H1 (cell line): ENCODE measurements around the gene ZNF358. TPM values are rescaled to one million over a fixed set of nuclear protein-coding genes. Genes with fewer than 3 reads are reported as not detected.

Source experiments
- CTCF ChIA-PET: fragments of 300-600 bp; sonication (Branson Sonifier 250); formaldehyde crosslinking; loops from one replicate; lab custom pipeline; 2021; ENCODE audit not compliant: partially characterized antibody; lab: Charles Lee
- POLR2A ChIA-PET: fragments of 300-600 bp; sonication (Branson Sonifier 250); formaldehyde crosslinking; loops from one replicate; lab custom pipeline; 2021; ENCODE audit warnings: inconsistent platforms; ENCODE audit not compliant: partially characterized antibody; lab: Charles Lee
- DNase-seq, 2 experiments: peaks; one replicate each; pipeline versions ENCODE4 v3.0.0 to v3.0.0-alpha.2; 2010 to 2022; ENCODE audit warnings: low spot score in 2 of 2, low read depth in 1 of 2, mixed read lengths in 1 of 2
- FAIRE-seq: peaks from 2 replicates; lab custom pipeline; 2011; peaks lifted over from hg19 to GRCh38; lab: Jason Lieb, UNC
- H2AFZ ChIP-seq: 2 replicates; pipeline ENCODE4 v1.8.1; 2012; ENCODE audit warnings: low read length, inconsistent platforms
- H2AK5ac ChIP-seq: 2 replicates; pipeline ENCODE4 v1.6.1; 2013; ENCODE audit warnings: low read depth, low read length
- H2BK120ac ChIP-seq: replicated peaks from 2 replicates; pipeline ENCODE3; 2013; ENCODE audit warnings: low read depth, low read length, inconsistent platforms
- H2BK12ac ChIP-seq: 2 replicates; pipeline ENCODE4 v1.6.1; 2013; ENCODE audit warnings: low read depth, low read length
- H2BK15ac ChIP-seq: 2 replicates; pipeline ENCODE4 v1.6.1; 2013; ENCODE audit warnings: low read length
- H2BK20ac ChIP-seq: 2 replicates; pipeline ENCODE4 v1.6.1; 2013; ENCODE audit warnings: low read length
- H2BK5ac ChIP-seq: 2 replicates; pipeline ENCODE4 v1.6.1; 2013; ENCODE audit warnings: low read depth, low read length
- H3K14ac ChIP-seq: 2 replicates; pipeline ENCODE4 v1.6.1; 2013; ENCODE audit warnings: inconsistent platforms; ENCODE audit not compliant: insufficient read length
- H3K18ac ChIP-seq: 2 replicates; pipeline ENCODE4 v1.6.1; 2013; ENCODE audit warnings: low read length; ENCODE audit errors: extremely low read depth
- H3K23ac ChIP-seq: 2 replicates; pipeline ENCODE4 v1.6.1; 2013; ENCODE audit warnings: inconsistent platforms; ENCODE audit not compliant: insufficient read length
- H3K23me2 ChIP-seq: 2 replicates; pipeline ENCODE4 v1.6.1; 2013; ENCODE audit warnings: low read depth, low read length
- H3K27ac ChIP-seq: 2 replicates; pipeline ENCODE4 v1.6.1; 2011; ENCODE audit warnings: low read depth, low read length, inconsistent platforms
- H3K27me3 ChIP-seq, 4 experiments: replicated peaks in 1 of 4; 1 replicate in 1 of 4; 2 replicates in 3 of 4; pipeline versions ENCODE4 v1.6.1 to v1.8.1; 2011 to 2013; ENCODE audit warnings: low read length in 3 of 4, mild to moderate bottlenecking in 3 of 4, inconsistent platforms in 2 of 4, mixed read lengths in 2 of 4, moderate library complexity in 1 of 4; ENCODE audit not compliant: control insufficient read depth in 3 of 4, insufficient read depth in 3 of 4; ENCODE audit errors: extremely low read depth in 1 of 4
- H3K36me3 ChIP-seq, 4 experiments: 2 replicates each; pipeline versions ENCODE4 v1.6.1 to v1.8.1; 2011 to 2013; ENCODE audit warnings: mild to moderate bottlenecking in 4 of 4, low read length in 3 of 4, moderate library complexity in 2 of 4, control low read depth in 1 of 4, inconsistent platforms in 1 of 4; ENCODE audit not compliant: insufficient read depth in 4 of 4, control insufficient read depth in 2 of 4
- H3K4ac ChIP-seq: replicated peaks from 2 replicates; pipeline ENCODE3; 2013; ENCODE audit warnings: low read length, low read depth, mixed read lengths, inconsistent platforms; ENCODE audit not compliant: insufficient read length
- H3K4me1 ChIP-seq, 4 experiments: replicated peaks in 1 of 4; 1 replicate in 1 of 4; 2 replicates in 3 of 4; pipeline versions ENCODE4 v1.6.1 to v1.8.1; 2011 to 2013; ENCODE audit warnings: low read length in 3 of 4, inconsistent platforms in 2 of 4, mixed read lengths in 1 of 4; ENCODE audit not compliant: insufficient read depth in 4 of 4, control insufficient read depth in 3 of 4
- H3K4me2 ChIP-seq, 2 experiments: 2 replicates each; pipeline versions ENCODE4 v1.6.1 to v1.8.1; 2011 to 2013; ENCODE audit warnings: low read depth in 2 of 2, low read length in 2 of 2, control low read depth in 1 of 2, inconsistent platforms in 1 of 2, mild to moderate bottlenecking in 1 of 2; ENCODE audit not compliant: insufficient read depth in 1 of 2
- H3K4me3 ChIP-seq, 4 experiments: fragments of 200-600, 300-600 bp in 1 of 4; sonication (generic), shearing (Covaris generic), sonication (Bioruptor Twin) in 1 of 4; 2 replicates each; pipeline versions ENCODE4 v1.5.1 to v1.8.1; 2011 to 2016; ENCODE audit warnings: low read length in 4 of 4, low read depth in 3 of 4, control low read depth in 2 of 4, inconsistent platforms in 2 of 4, mild to moderate bottlenecking in 2 of 4, mixed read lengths in 1 of 4, moderate library complexity in 1 of 4; ENCODE audit not compliant: insufficient read depth in 2 of 4; ENCODE audit errors: extremely low read depth in 1 of 4
- H3K56ac ChIP-seq: replicated peaks from 2 replicates; pipeline ENCODE3; 2013; ENCODE audit warnings: low read depth, mild to moderate bottlenecking, mixed read lengths, low read length, inconsistent platforms; ENCODE audit not compliant: insufficient read length
- H3K79me1 ChIP-seq: 2 replicates; pipeline ENCODE4 v1.6.1; 2013; ENCODE audit warnings: low read depth, low read length, control low read depth
- H3K79me2 ChIP-seq, 2 experiments: 2 replicates each; pipeline versions ENCODE4 v1.6.1 to v1.8.1; 2012 to 2013; ENCODE audit warnings: low read length in 2 of 2, mild to moderate bottlenecking in 2 of 2, inconsistent platforms in 1 of 2; ENCODE audit not compliant: insufficient read depth in 2 of 2, control insufficient read depth in 1 of 2
- H3K9ac ChIP-seq, 4 experiments: replicated peaks in 1 of 4; 1 replicate in 1 of 4; 2 replicates in 3 of 4; pipeline versions ENCODE4 v1.6.1 to v1.8.1; 2011 to 2013; ENCODE audit warnings: low read depth in 3 of 4, low read length in 3 of 4, control low read depth in 2 of 4, mild to moderate bottlenecking in 2 of 4, moderate library complexity in 2 of 4, inconsistent platforms in 1 of 4; ENCODE audit errors: extremely low read depth in 1 of 4
- H3K9me3 ChIP-seq, 2 experiments: 2 replicates each; pipeline versions ENCODE4 v1.6.1 to v1.8.1; 2012 to 2013; ENCODE audit warnings: mild to moderate bottlenecking in 2 of 2, moderate library complexity in 2 of 2, control low read depth in 1 of 2, inconsistent platforms in 1 of 2, low read depth in 1 of 2, low read length in 1 of 2, mixed read lengths in 1 of 2; ENCODE audit not compliant: insufficient read depth in 2 of 2
- H4K20me1 ChIP-seq, 2 experiments: replicated peaks in 1 of 2; 2 replicates each; pipeline versions ENCODE3 to v1.8.1; 2011 to 2013; ENCODE audit warnings: inconsistent platforms in 2 of 2, low read length in 2 of 2, mild to moderate bottlenecking in 1 of 2; ENCODE audit not compliant: insufficient read depth in 2 of 2, control insufficient read depth in 1 of 2
- H4K5ac ChIP-seq: 2 replicates; pipeline ENCODE4 v1.6.1; 2013; ENCODE audit warnings: low read length, low read depth, mixed read lengths, inconsistent platforms; ENCODE audit not compliant: insufficient read length
- H4K8ac ChIP-seq: 2 replicates; pipeline ENCODE4 v1.8.0; 2013; ENCODE audit warnings: mild to moderate bottlenecking, moderate library complexity, low read length, inconsistent platforms; ENCODE audit not compliant: insufficient read depth; ENCODE audit errors: extremely low read depth
- H4K91ac ChIP-seq: replicated peaks from 2 replicates; pipeline ENCODE3; 2013; ENCODE audit warnings: low read length, mixed read lengths, inconsistent platforms; ENCODE audit not compliant: insufficient read length
- BCL11A ChIP-seq, 2 experiments: IDR thresholded peaks; one replicate each; pipeline ENCODE4 v1.6.1; 2011; ENCODE audit warnings: low read depth in 2 of 2, low read length in 2 of 2, mild to moderate bottlenecking in 2 of 2
- CEBPB ChIP-seq: IDR thresholded peaks from 2 replicates; pipeline ENCODE4 v1.6.1; 2012; ENCODE audit warnings: low read depth, low read length
- CREB1 ChIP-seq: IDR thresholded peaks from 2 replicates; pipeline ENCODE4 v1.6.1; 2012; ENCODE audit warnings: inconsistent platforms
- CTBP2 ChIP-seq: IDR thresholded peaks from 2 replicates; pipeline ENCODE4 v1.7.0; 2011; ENCODE audit warnings: borderline replicate concordance, mild to moderate bottlenecking, moderate library complexity, mixed read lengths, low read length; ENCODE audit not compliant: insufficient read depth, insufficient read length
- GABPA ChIP-seq: IDR thresholded peaks from 2 replicates; pipeline ENCODE4 v1.6.1; 2011; ENCODE audit warnings: mild to moderate bottlenecking, low read length, moderate library complexity, borderline replicate concordance; ENCODE audit not compliant: insufficient read depth
- GTF2F1 ChIP-seq: IDR thresholded peaks from 2 replicates; pipeline ENCODE4 v1.6.1; 2012; ENCODE audit warnings: low read depth, low read length, improper control_type of control experiment, borderline replicate concordance
- MAFK ChIP-seq: IDR thresholded peaks from 2 replicates; pipeline ENCODE4 v1.6.1; 2012; ENCODE audit warnings: low read depth, mild to moderate bottlenecking, improper control_type of control experiment, low read length
- RAD21 ChIP-seq, 2 experiments: IDR thresholded peaks in 1 of 2; conservative IDR thresholded peaks in 1 of 2; 2 replicates each; pipeline ENCODE4 v1.6.1; 2011; ENCODE audit warnings: low read depth in 2 of 2, low read length in 2 of 2, improper control_type of control experiment in 1 of 2, inconsistent platforms in 1 of 2, mild to moderate bottlenecking in 1 of 2, moderate library complexity in 1 of 2
- SUZ12 ChIP-seq: fragments of 200-600 bp; sonication (generic); IDR thresholded peaks from 2 replicates; pipeline ENCODE4 v1.6.1; 2012; ENCODE audit warnings: mild to moderate bottlenecking, inconsistent platforms, low read length, moderate library complexity, mixed read lengths
- TBP ChIP-seq: IDR thresholded peaks from 2 replicates; pipeline ENCODE4 v1.6.1; 2011; ENCODE audit warnings: low read depth, low read length, improper control_type of control experiment
- USF2 ChIP-seq: IDR thresholded peaks from 2 replicates; pipeline ENCODE4 v1.6.1; 2011; ENCODE audit warnings: low read length, improper control_type of control experiment
- WGBS, 2 experiments: shearing (Covaris generic) in 1 of 2; methylation state at CpG; one replicate each; pipeline versions ENCODE4 v1.1.6 to v1.1.7; 2013 to 2015; ENCODE audit warnings: low lambda C conversion rate in 2 of 2, mixed read lengths in 2 of 2, inconsistent platforms in 1 of 2, low coverage in 1 of 2, missing lambda C conversion rate in 1 of 2; ENCODE audit not compliant: insufficient replicate concordance in 2 of 2, insufficient coverage in 1 of 2, insufficient read length in 1 of 2; ENCODE audit errors: extremely low coverage in 1 of 2, missing lambda C conversion rate in 1 of 2; 5-methylcytosine and 5-hydroxymethylcytosine counted together
- polyA plus RNA-seq, 7 experiments: library from polyadenylated mRNA; depleted of rRNA in 3 of 7; stranded (reverse) in 5 of 7; unstranded in 2 of 7; fragments of >200 nt in 5 of 7; fragments of 200-250 nt in 2 of 7; gene quantifications; 1 replicate in 5 of 7; 2 replicates in 1 of 7; 4 replicates in 1 of 7; pipeline versions ENCODE4 v1.2.1 to v1.2.3, GENCODE V29; 2011 to 2013; ENCODE audit warnings: missing spikeins in 2 of 7, mixed read lengths in 2 of 7
- total RNA-seq: library from RNA; stranded (reverse); fragmentation: NEBNext Ultra II Directional; extraction: Animal tissue kit (Norgen Biotek cat#: 25700); gene quantifications from 2 replicates; pipeline ENCODE4 v1.2.1, GENCODE V29; 2021

ZNF358 gene
- total and polyA plus RNA-seq, 2 of the 8 experiments (the other 6 are each of a cell fraction or from before 2014, with no cell fraction given): 40.0 to 60.3 TPM

- Histone ChIP-seq H3K27me3 (no peaks in the 10 kb centered on the region), H4K20me1 (no peaks in the 10 kb centered on the region), H3K9ac (no peak overlapping the region), H2AFZ (no peak overlapping the region), H3K9me3 (no peaks in the 10 kb centered on the region), H2BK15ac (no peak overlapping the region), H3K4me2 (no peak overlapping the region; a peak in 1 of 4 replicates), H3K23me2 (peaks cover 2% of the 10 kb centered on the region; the same call in 1 of the 2 replicates), H3K56ac (no peak overlapping the region), H3K4me3 (no peak overlapping the region), H2BK20ac (no peak overlapping the region), H3K18ac (no peak overlapping the region), H4K91ac (no peak overlapping the region), H3K36me3 (peaks cover 0 to 7% (median 3%) of the 10 kb centered on the region in 4 experiments; a peak in 4 of 8 replicates), H3K79me1 (no peaks in the 10 kb centered on the region), H2BK5ac (peak overlapping the region; percentile 68; the same call in 1 of the 2 replicates), H3K79me2 (no peaks in the 10 kb centered on the region), H3K14ac (no peak overlapping the region), H2BK12ac (no peak overlapping the region), H3K23ac (no peak overlapping the region), H4K5ac (no peak overlapping the region), H3K4ac (no peak overlapping the region), H3K4me1 (peaks cover 0 to 7% (median 5%) of the 10 kb centered on the region in 4 experiments; a peak in 4 of 7 replicates), H2AK5ac (no peak overlapping the region), H3K27ac (no peak overlapping the region), H4K8ac (peak overlapping the region; percentile 62; the same call in 1 of the 2 replicates), H2BK120ac (no peak overlapping the region)
- DNase-seq (no peak), FAIRE-seq (no peak)
- CTCF ChIA-PET: interaction anchor here (0.8 to 1.8 kb wide), 2 partner anchors 15 to 88 kb away, joined by 3 read pairs; partner anchors contain the start of gene PNPLA6
- POLR2A ChIA-PET: interaction anchor here (1.6 kb wide), 1 partner anchor 15 kb away, joined by 7 read pairs; the partner anchor contains the start of gene PNPLA6
- WGBS, 2 experiments: 94% methylated on average over 31 of the region's 36 CpGs; no CpG with 5 or more reads in 1 of the 2 experiments
- TF ChIP-seq GABPA: no peak
- TF ChIP-seq TBP: no peak
- no peak for TF ChIP-seq GTF2F1
- no peak for TF ChIP-seq RAD21 (IDR thresholded peaks at IDR 0.05 in 1 of 2, conservative IDR thresholded peaks at IDR 0.05 in 1 of 2; ENCODE audit: low read depth in 2 of 2, low read length in 2 of 2)
- TF ChIP-seq SUZ12: no peak
- TF ChIP-seq CEBPB: no peak
- TF ChIP-seq USF2: no peak
- no peak for TF ChIP-seq BCL11A (IDR thresholded peaks at IDR 0.05; ENCODE audit: low read depth in 2 of 2, low read length in 2 of 2)
- no peak for TF ChIP-seq CTBP2
- no peak for TF ChIP-seq MAFK
- TF ChIP-seq CREB1: no peak
Measured at GRCh38 chr19:7549429-7550148, 33.7 kb downstream of the ZNF358 start.
